ENCODE measurements around the gene CEBPB.
"Not testable (repeated sequence)": the region's sequence is repeated elsewhere in the genome, so short reads cannot be mapped to it uniquely, and the experiment has no call there.

CEBPB gene

GRCh38 chr20:50190251-50191064 is at the start of gene CEBPB:
Gene CEBPB, plus strand, starts transcription at chr20:50190830. Its CDS starts 204 bp downstream, at chr20:50191034.
- DNase-seq (ENCODE audit: low read depth in 3 of 3): peak; percentile 66 to 79 (median 73)

- no peak for DNase-seq (ENCODE audit: low read depth in 3 of 3)
Measured at GRCh38 chr20:50141018-50141675, 49.5 kb upstream of the CEBPB start.

GRCh38 chr20:50141811-50142561 is 48.6 kb upstream of the CEBPB start:
- DNase-seq (ENCODE audit: low read depth in 3 of 3): no peak

- DNase-seq (ENCODE audit: low read depth in 3 of 3): no peak
Measured at GRCh38 chr20:50142812-50143211, 47.8 kb upstream of the CEBPB start.

DNA sequence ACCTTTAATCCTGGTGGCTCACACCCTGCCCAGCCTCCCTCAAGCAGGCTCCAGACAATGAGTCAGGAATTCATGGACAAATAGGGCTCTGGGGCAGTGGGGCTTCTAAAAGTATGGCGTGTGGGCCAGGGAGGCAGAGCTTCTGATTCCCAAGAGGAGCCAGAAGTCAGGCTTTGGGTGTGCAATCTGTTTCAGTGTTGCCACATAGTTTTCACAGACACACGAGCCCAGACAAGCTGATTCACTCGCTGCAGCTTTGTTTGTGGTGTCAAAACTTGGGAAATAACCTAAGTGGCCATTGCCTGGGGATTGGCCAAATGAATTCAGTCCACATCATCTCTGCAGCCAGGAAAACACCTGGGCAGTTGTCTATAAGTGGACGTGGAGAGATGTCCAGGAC is 46.3 kb upstream of the CEBPB start:
- DNase-seq (ENCODE audit: low read depth in 3 of 3): no peak

GRCh38 chr20:50145566-50145965 is 45.1 kb upstream of the CEBPB start:
- no peak for DNase-seq (ENCODE audit: low read depth in 3 of 3)

- no peak for DNase-seq (ENCODE audit: low read depth in 3 of 3)
Measured at GRCh38 chr20:50146214-50146613, 44.4 kb upstream of the CEBPB start.

DNA sequence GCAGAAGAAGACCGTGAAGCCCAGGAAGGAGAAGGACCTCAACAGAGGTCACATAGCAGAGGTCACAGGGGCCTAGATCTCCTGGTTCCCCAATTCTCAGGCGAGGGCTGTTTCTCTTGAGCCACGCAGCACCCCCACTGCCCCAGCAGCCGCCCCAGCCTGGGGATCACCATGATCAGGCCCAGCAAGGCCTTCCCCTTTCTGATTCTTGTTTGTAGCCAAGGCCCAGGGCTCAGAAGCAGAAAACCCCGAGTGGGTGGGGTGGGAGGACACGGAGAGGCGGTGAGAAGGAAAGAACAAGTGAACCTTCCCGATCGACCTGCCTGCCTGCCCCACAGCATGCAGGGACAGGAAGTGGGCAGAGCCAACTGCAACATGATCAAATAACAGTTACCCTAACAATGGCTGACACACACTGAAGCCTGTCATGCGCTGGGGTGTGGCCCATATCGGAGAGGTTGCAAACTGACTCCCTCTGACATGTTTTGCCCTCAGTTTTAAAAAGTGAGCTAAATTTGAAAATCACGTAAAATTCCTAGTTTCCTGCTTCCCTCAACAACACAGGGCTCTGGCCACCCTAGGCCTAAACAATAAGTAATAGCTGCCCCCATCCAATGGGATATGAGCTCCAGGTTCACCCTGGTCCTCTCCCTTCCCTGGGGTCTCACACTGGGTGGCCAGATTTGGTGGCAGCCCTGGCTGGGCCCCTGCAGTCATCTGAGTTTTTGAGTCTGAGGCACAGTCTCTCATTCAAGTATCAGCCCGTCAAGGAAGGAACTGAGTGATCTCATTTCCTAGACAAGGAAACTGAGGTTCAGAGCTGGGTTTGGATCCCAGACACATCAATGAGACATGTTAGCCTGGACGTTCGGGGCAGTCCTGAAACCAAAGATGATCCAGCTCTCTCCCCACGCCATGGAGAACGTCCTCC is 43.6 kb upstream of the CEBPB start:
- peak; percentile 52 to 76 (median 69) for DNase-seq (ENCODE audit: low read depth in 3 of 3)

DNA sequence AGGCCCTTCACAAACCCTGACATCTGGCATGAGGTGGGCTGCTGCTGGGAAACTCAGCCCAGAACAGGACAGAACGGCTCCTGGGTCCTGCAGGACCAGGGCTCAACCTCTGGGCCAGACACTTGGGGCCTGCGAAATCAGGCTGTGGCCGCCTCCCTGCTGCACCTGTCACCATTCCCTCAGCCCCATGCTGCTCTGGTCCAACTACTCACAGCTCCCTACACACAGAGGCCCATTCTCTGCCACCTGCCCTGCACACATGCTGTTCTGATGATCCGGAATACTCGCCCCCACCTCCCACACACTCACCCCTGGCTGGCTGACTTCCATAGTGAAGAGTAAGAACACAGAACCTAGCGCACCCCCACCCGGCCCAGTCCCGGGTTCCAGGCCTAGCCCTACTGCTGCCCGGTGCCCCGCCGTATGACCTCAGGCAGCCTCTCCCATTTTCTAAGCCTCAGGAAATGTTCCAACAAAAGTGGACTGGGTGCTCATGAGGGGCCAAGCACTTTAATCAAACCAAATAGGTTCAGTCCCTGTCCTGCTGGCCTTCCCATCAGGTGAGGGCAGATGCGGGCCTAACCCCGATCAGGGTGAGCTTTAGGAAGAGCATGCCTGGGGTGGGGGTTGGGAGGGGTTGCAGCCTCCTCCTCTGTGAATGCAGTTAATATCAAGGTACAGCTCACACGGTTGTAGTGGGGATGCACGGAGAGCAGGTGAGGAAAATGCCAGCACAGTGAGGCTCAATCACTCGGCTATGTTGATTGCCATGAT is 41.0 kb upstream of the CEBPB start:
- DNase-seq (ENCODE audit: low read depth in 3 of 3): no peak

DNA sequence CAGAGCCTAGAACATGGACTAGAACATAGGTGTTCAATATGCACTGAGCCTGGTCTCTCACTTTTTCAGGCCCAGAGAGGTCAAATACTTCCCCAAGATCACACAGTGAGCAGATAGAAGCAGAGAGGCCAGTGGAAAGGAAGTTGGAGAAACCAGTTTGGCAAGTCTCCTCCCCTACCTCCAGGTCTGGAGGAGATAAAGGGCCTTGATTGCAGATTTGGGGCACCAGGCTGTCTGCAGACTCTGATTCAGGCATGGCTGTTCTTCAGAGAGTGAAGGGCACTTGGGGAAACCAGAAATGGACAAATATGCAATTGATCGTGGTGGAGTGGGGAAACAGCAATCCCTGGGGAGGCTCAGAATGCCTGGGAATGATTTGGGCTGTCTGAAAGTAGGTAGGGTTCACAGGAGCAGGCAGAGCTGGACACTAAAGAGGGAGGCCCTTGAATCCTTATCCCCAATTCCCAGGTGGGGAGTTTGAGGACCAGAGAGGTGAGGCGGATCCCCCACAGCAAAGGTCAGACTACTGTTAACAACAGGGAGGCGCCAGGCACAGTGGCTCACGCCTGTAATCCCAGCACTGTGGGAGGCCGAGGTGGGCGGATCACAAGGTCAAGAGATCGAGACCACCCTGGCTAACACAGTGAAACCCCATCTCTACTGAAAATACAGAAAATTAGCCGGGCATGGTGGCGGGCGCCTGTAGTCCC is 39.4 kb upstream of the CEBPB start:
- DNase-seq (ENCODE audit: low read depth in 3 of 3): no peak

DNA sequence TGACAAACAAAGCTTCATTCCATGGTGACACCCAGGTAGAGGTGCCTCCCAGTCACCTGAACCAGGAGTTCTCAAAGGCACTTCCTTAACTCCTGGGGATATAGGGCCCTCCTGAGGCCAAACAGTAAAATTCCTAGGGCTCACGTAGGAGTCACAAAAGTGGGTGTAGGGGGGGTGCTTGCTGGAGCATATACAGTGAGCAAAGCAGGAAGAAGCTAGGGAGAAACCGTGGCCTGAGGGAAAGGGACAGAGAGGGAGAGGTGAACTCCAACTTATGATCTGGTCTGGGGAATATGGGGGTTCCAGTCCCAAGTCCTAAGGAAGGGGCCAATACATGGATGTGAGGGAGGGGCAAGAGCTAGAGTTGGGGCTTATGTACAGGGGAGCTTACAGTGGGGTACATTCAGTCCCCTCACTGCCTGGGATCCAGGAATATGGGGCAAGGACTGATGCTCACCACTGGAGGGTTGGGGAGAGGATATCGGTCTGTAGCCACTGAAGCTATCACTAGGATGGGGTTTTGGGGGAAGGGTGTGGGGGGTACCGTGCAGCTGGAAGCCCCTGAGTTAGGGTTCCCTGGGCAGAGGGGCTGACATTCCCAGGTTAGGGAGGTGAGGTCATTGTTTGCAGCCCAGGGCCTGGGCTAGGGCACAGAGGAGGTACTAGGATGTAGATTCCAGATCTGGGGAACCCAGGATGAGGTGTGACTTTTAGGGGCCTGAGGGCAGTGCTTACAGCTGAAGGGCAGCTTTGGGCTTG is 38.1 kb upstream of the CEBPB start:
- no peak for DNase-seq (ENCODE audit: low read depth in 3 of 3)

- DNase-seq (ENCODE audit: low read depth in 3 of 3): no peak
Measured at GRCh38 chr20:50153153-50153499, 37.5 kb upstream of the CEBPB start.

DNA sequence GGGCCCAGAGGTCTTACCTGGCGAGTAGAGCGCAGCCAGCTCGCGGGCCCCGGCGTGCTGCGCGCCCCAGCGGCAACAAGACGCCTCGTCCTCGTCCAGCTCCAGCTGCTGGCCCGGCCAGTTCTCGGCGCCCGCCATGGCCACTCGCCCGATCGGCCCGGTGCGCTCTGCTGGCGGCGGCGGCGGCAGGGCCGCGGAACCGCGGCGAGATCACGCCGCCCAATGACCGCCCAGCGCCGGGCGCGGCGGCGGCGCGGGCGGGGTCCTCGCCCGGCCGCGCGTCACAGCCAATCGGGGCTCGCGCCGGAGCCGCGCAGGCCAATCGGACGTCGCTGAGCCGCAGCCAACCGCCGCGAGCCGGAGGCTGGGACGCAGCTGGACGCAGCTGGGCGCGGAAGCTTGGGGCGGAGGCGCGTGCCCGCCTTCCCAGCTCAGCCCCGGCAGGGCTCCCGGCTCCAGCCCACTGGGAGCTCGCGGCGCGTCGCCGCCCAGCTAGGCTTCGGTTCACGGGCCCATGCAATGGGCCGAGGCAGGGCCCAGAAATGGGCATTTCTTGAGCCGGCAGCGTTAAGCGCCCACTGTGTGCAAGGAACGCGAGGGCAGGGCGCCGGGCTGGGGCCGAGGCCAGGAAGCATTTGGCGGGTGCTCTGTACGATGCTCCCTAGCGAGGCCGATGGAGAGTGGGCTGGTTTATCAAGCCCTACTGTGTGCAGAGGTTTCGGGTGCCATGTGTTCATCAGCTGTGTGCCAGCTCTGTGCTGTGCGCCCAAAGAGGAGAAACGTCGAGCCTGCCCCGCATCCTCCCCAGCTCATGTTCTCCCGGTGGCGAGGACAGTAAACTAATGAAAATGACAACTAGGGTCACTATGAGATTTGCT is 36.9 kb upstream of the CEBPB start, which contains the start of gene PEDS1:
TSS of gene PEDS1 (minus strand) at position 224 of the 878 bp plus-strand sequence. CDS start at position 138, 86 bp downstream.
- peak; percentile 55 to 65 (median 57) for DNase-seq (ENCODE audit: low read depth in 3 of 3)

DNA sequence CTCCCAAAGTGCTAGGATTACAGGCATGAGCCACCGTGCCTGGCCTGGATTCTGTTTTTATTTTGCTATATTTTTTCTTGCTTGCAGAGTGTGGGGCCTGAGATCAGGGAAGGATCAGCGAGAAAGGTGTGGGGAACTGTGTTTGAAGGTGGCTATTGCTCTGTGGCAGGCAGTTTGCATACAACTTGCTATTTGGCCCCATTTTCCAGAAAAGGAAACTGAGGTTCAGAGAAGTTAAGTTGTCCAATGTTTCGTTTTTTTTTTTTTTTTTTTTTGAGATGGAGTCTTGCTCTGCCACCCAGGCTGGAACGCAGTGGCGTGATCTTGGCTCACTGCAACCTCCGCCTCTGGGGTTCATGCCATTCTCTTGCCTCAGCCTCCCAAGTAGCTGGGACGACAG is 29.1 kb upstream of the CEBPB start:
- not testable (repeated sequence) for DNase-seq (ENCODE audit: low read depth in 3 of 3)

- DNase-seq (ENCODE audit: low read depth in 3 of 3): no peak
Measured at GRCh38 chr20:50163570-50164317, 26.9 kb upstream of the CEBPB start.

- peak; percentile 62 to 78 (median 77) for DNase-seq (ENCODE audit: low read depth in 3 of 3)
Measured at GRCh38 chr20:50165684-50166554, 24.7 kb upstream of the CEBPB start.
